Caco-2 (cell line): Measurements from ENCODE around the gene GPR142. TPM values are rescaled to one million over a fixed set of nuclear protein-coding genes. Genes with fewer than 3 reads are reported as not detected.

ENCODE experiments used
- BruUV-seq: library from RNA; stranded (reverse); fragments of 400-500 nt; replicated peaks from 2 replicates; lab custom pipeline; 2021; lab: Mats Ljungman, UMichigan
- CTCF ChIA-PET: fragments of 300-600 bp; sonication (Branson Sonifier 250); formaldehyde crosslinking; loops from one replicate; lab custom pipeline; 2022; ENCODE audit warnings: antibody characterized with exemption; lab: Charles Lee
- POLR2A ChIA-PET: fragments of 300-600 bp; sonication (Branson Sonifier 250); formaldehyde crosslinking; loops from one replicate; lab custom pipeline; 2022; ENCODE audit warnings: antibody characterized with exemption; lab: Charles Lee
- DNase-seq, 2 experiments: peaks; one replicate each; pipeline versions ENCODE4 v3.0.0 to v3.0.0-alpha.2; 2020 to 2022
- H3K27me3 ChIP-seq: replicated peaks from 2 replicates; pipeline ENCODE4 v1.6.0; 2011; ENCODE audit warnings: low read length; ENCODE audit not compliant: control insufficient read depth, insufficient read depth
- H3K36me3 ChIP-seq: 2 replicates; pipeline ENCODE4 v1.5.1; 2011; ENCODE audit warnings: low read length; ENCODE audit not compliant: control insufficient read depth, insufficient read depth
- H3K4me1 ChIP-seq: fragments of 250-450 bp; sonication (Bioruptor Pico); 2 replicates; pipeline ENCODE4 v1.5.1; 2020; ENCODE audit warnings: mild to moderate bottlenecking
- H3K4me3 ChIP-seq: 2 replicates; pipeline ENCODE4 v1.5.1; 2011; ENCODE audit warnings: low read depth, mild to moderate bottlenecking, control low read depth, low read length
- H3K9me3 ChIP-seq: fragments of 250-450 bp; sonication (Bioruptor Pico); 2 replicates; pipeline ENCODE4 v1.5.1; 2020; ENCODE audit warnings: mild to moderate bottlenecking, moderate library complexity
- H3K27ac Mint-ChIP-seq: one replicate; pipeline ENCODE4 v1.8.0; 2022; ENCODE audit warnings: mixed read lengths; ENCODE audit not compliant: unreplicated experiment
- H3K27me3 Mint-ChIP-seq: one replicate; pipeline ENCODE4 v1.8.0; 2022; ENCODE audit warnings: mixed read lengths; ENCODE audit not compliant: insufficient read depth, unreplicated experiment
- H3K36me3 Mint-ChIP-seq: one replicate; pipeline ENCODE4 v1.8.0; 2022; ENCODE audit warnings: mild to moderate bottlenecking, mixed read lengths; ENCODE audit not compliant: insufficient read depth, unreplicated experiment
- H3K4me1 Mint-ChIP-seq: one replicate; pipeline ENCODE4 v1.8.0; 2022; ENCODE audit warnings: low read depth, mixed read lengths; ENCODE audit not compliant: unreplicated experiment
- H3K4me3 Mint-ChIP-seq: one replicate; pipeline ENCODE4 v1.8.0; 2022; ENCODE audit warnings: mild to moderate bottlenecking, moderate library complexity, mixed read lengths; ENCODE audit not compliant: unreplicated experiment
- H3K9me3 Mint-ChIP-seq: one replicate; pipeline ENCODE4 v1.8.0; 2022; ENCODE audit warnings: mixed read lengths; ENCODE audit not compliant: unreplicated experiment
- CTCF ChIP-seq, 2 experiments: fragments of 200-600 bp in 1 of 2; IDR thresholded peaks; 1 replicate in 1 of 2; 2 replicates in 1 of 2; pipeline versions ENCODE4 v1.5.1 to v1.8.0; 2011 to 2022; ENCODE audit warnings: antibody characterized with exemption in 1 of 2, control low read depth in 1 of 2, inconsistent platforms in 1 of 2, low read depth in 1 of 2, low read length in 1 of 2, mild to moderate bottlenecking in 1 of 2, moderate library complexity in 1 of 2; ENCODE audit not compliant: insufficient read depth in 1 of 2, severe bottlenecking in 1 of 2, unreplicated experiment in 1 of 2
- intact Hi-C: fragments of 100-400 bp; cut with micrococcal nuclease; formaldehyde crosslinking; loops from one replicate; pipeline ENCODE4 v1.10.0; 2022; ENCODE audit not compliant: unreplicated experiment
- total RNA-seq: library from RNA; stranded (reverse); gene quantifications from 2 replicates; pipeline ENCODE4 v1.2.3, GENCODE V29; 2022

Gene GPR142
- total RNA-seq, 1 experiment from 2014 or later: not detected

GRCh38 chr17:74379495-74380085 lies 12.3 kb downstream of the GPR142 start:
- Mint-ChIP-seq H3K27me3 (no peaks in the 10 kb centered on the region), H3K4me1 (peaks cover 16% of the 10 kb centered on the region), H3K9me3 (no peaks in the 10 kb centered on the region), H3K36me3 (peaks cover 5% of the 10 kb centered on the region), H3K4me3 (no peak overlapping the region), H3K27ac (no peak overlapping the region)
- Histone ChIP-seq H3K36me3 (no peaks in the 10 kb centered on the region), H3K4me3 (no peak overlapping the region), H3K9me3 (no peaks in the 10 kb centered on the region), H3K27me3 (no peaks in the 10 kb centered on the region), H3K4me1 (peaks cover 18% of the 10 kb centered on the region)
- intact Hi-C loops: loop anchor here (1.0 to 5.0 kb wide), 5 partner anchors 51 to 223 kb away; no protein-coding TSS in a partner anchor
- peak; percentile 92 to 95 for DNase-seq
- ChIA-PET POLR2A (no interaction called here), CTCF (interaction anchor here (0.6 to 4.4 kb wide), 23 partner anchors 9 to 357 kb away, joined by 3 to 110 read pairs (median 4); partner anchors contain the start of genes GPR142 and RAB37)
- peak; percentile 95 to 98 for TF ChIP-seq CTCF (IDR thresholded peaks at IDR 0.05; ENCODE audit: insufficient read depth in 1 of 2, low read depth in 1 of 2, low read length in 1 of 2, severe bottlenecking in 1 of 2, unreplicated experiment in 1 of 2)
- no TSS peak for BruUV-seq

GRCh38 chr17:74380086-74380958 lies 13.0 kb downstream of the GPR142 start:
- intact Hi-C loops: no loop called here
- POLR2A ChIA-PET: no interaction called here
- H3K27ac Mint-ChIP-seq: peak overlapping the region; percentile 73

More at GRCh38 chr17:74380086-74380958, 13.0 kb downstream of the GPR142 start:
- CTCF ChIA-PET: interaction anchor here (0.6 to 4.4 kb wide), 12 partner anchors 9 to 248 kb away, joined by 3 to 110 read pairs (median 5); partner anchors contain the start of gene GPR142
- Histone ChIP-seq H3K4me1 (peaks cover 18% of the 10 kb centered on the region), H3K4me3 (no peak overlapping the region), H3K36me3 (no peaks in the 10 kb centered on the region), H3K9me3 (no peaks in the 10 kb centered on the region), H3K27me3 (no peaks in the 10 kb centered on the region)
- no peak overlapping the region for H3K4me3 Mint-ChIP-seq
- peaks cover 4% of the 10 kb centered on the region for H3K9me3 Mint-ChIP-seq
- H3K36me3 Mint-ChIP-seq: peaks cover 5% of the 10 kb centered on the region
- H3K4me1 Mint-ChIP-seq: peaks cover 20% of the 10 kb centered on the region
- no peaks in the 10 kb centered on the region for H3K27me3 Mint-ChIP-seq
- BruUV-seq: no TSS peak
- DNase-seq: peak; percentile 69 to 71
- peak; percentile 41 for TF ChIP-seq CTCF (IDR thresholded peaks at IDR 0.05; ENCODE audit: insufficient read depth in 1 of 2, low read depth in 1 of 2, low read length in 1 of 2, severe bottlenecking in 1 of 2, unreplicated experiment in 1 of 2)
